GM18870 (cell line): ENCODE measurements around the gene ADCY9.

ENCODE experiments used
- ATAC-seq: cut with Tn5 transposase; IDR thresholded peaks from one replicate; pipeline ENCODE4 v1.9.1; 2021; ENCODE audit warnings: moderate library complexity; ENCODE audit not compliant: unreplicated experiment

The ADCY9 gene

GRCh38 chr16:4096509-4096908 is 19.7 kb downstream of the ADCY9 start:
- ATAC-seq: no peak

- ATAC-seq: no peak
These were observed 22.0 kb downstream of the ADCY9 start for GRCh38 chr16:4094127-4094773.

GRCh38 chr16:4093495-4094126 is 22.6 kb downstream of the ADCY9 start:
- no peak for ATAC-seq

GRCh38 chr16:4092547-4093265 is 23.5 kb downstream of the ADCY9 start:
- ATAC-seq: no peak

- no peak for ATAC-seq
These were observed 24.8 kb downstream of the ADCY9 start for GRCh38 chr16:4091240-4092012.

GRCh38 chr16:4090351-4090851 is 25.8 kb downstream of the ADCY9 start:
- ATAC-seq: no peak

- no peak for ATAC-seq
These were observed 26.4 kb downstream of the ADCY9 start for GRCh38 chr16:4089811-4090301.

- ATAC-seq: no peak
These were observed 26.9 kb downstream of the ADCY9 start for GRCh38 chr16:4089251-4089810.

GRCh38 chr16:4087990-4088577 is 28.2 kb downstream of the ADCY9 start:
- no peak for ATAC-seq

GRCh38 chr16:4087099-4087885 is 28.9 kb downstream of the ADCY9 start:
- ATAC-seq: no peak

GRCh38 chr16:4086153-4086552 is 30.1 kb downstream of the ADCY9 start:
- ATAC-seq: no peak

- ATAC-seq: no peak
These were observed 30.8 kb downstream of the ADCY9 start for GRCh38 chr16:4085405-4085970.

- no peak for ATAC-seq
These were observed 32.8 kb downstream of the ADCY9 start for GRCh38 chr16:4083347-4083870.

- ATAC-seq: no peak
These were observed 33.7 kb downstream of the ADCY9 start for GRCh38 chr16:4082474-4083044.

- ATAC-seq: no peak
These were observed 34.7 kb downstream of the ADCY9 start for GRCh38 chr16:4081521-4082021.

- ATAC-seq: no peak
These were observed 35.2 kb downstream of the ADCY9 start for GRCh38 chr16:4081047-4081446.

- ATAC-seq: no peak
These were observed 39.0 kb downstream of the ADCY9 start for GRCh38 chr16:4077174-4077649.

GRCh38 chr16:4075534-4075933 is 40.7 kb downstream of the ADCY9 start:
- no peak for ATAC-seq
